Ishikawa (cell line): ENCODE data around the gene ENOX2.

ENCODE experiments used
- CEBPB ChIP-seq: IDR thresholded peaks from 2 replicates; pipeline ENCODE4 v1.6.1; 2012
- EP300 ChIP-seq: IDR thresholded peaks from 2 replicates; pipeline ENCODE4 v1.6.1; 2012; ENCODE audit warnings: borderline replicate concordance
- MAX ChIP-seq: IDR thresholded peaks from 2 replicates; pipeline ENCODE4 v1.6.1; 2012
- NFIC ChIP-seq: IDR thresholded peaks from 2 replicates; pipeline ENCODE4 v1.6.1; 2012
- RAD21 ChIP-seq: IDR thresholded peaks from 2 replicates; pipeline ENCODE4 v1.6.1; 2012; ENCODE audit warnings: low read depth
- REST ChIP-seq: IDR thresholded peaks from 2 replicates; pipeline ENCODE4 v1.6.1; 2012; ENCODE audit warnings: low read depth, mild to moderate bottlenecking
- TCF12 ChIP-seq: IDR thresholded peaks from 2 replicates; pipeline ENCODE4 v1.6.1; 2012; ENCODE audit warnings: low read depth
- USF1 ChIP-seq: IDR thresholded peaks from 2 replicates; pipeline ENCODE4 v1.6.1; 2012
- YY1 ChIP-seq: IDR thresholded peaks from 2 replicates; pipeline ENCODE4 v1.6.1; 2012; ENCODE audit warnings: low read depth

GRCh38 chrX:130715299-130715698 is 187.7 kb downstream of the ENOX2 start:
- TF ChIP-seq USF1: no peak
- TF ChIP-seq YY1: no peak
- no peak for TF ChIP-seq CEBPB
- no peak for TF ChIP-seq EP300
- no peak for TF ChIP-seq MAX
- no peak for TF ChIP-seq TCF12
- no peak for TF ChIP-seq NFIC
- no peak for TF ChIP-seq REST
- no peak for TF ChIP-seq RAD21
